Right lobe of liver (tissue), 6 donors: ENCODE results near the gene DSCAM. TPM values are rescaled to one million over a fixed set of nuclear protein-coding genes. Genes with fewer than 3 reads are reported as not detected.
A peak's percentile ranks its signal among the peaks of the same experiment; 100 is the strongest.

Source experiments
- ATAC-seq, 4 donors: fragments of 200-7000 bp; cut with Tn5 transposase; one replicate each; pipeline ENCODE4 v1.9.1; 2020; ENCODE audit warnings: mild to moderate bottlenecking in 4 of 4, moderate library complexity in 4 of 4
- DNase-seq, 3 donors: peaks; one replicate each; pipeline ENCODE4 v3.0.0-alpha.2; 2020
- H3K27ac ChIP-seq, 3 donors: fragments of 200-600 bp; one replicate each; pipeline ENCODE4 v1.8.0; 2022
- H3K27me3 ChIP-seq, 2 donors: fragments of 200-600 bp; one replicate each; pipeline ENCODE4 v1.8.0; 2022
- H3K36me3 ChIP-seq, 4 donors: fragments of 200-600 bp; sonication (generic) in 1 of 4; one replicate each; pipeline versions ENCODE4 v1.5.1 to v1.8.0; 2017 to 2022; ENCODE audit warnings: control low read depth in 1 of 4
- H3K4me1 ChIP-seq, 4 donors: fragments of 200-600 bp; sonication (generic) in 1 of 4; one replicate each; pipeline versions ENCODE4 v1.5.1 to v1.8.0; 2017 to 2022; ENCODE audit warnings: control low read depth in 1 of 4
- H3K4me3 ChIP-seq, 3 donors: fragments of 200-600 bp; one replicate each; pipeline ENCODE4 v1.8.0; 2022
- H3K9me3 ChIP-seq, 4 donors: fragments of 200-600 bp; sonication (generic) in 1 of 4; one replicate each; pipeline versions ENCODE4 v1.5.1 to v1.8.0; 2017 to 2022; ENCODE audit warnings: control low read depth in 1 of 4
- CTCF ChIP-seq, 4 donors: fragments of 200-600 bp in 3 of 4; fragments of 450-650 bp in 1 of 4; IDR thresholded peaks; one replicate each; pipeline versions ENCODE4 v1.5.1 to v1.8.0; 2016 to 2022; ENCODE audit warnings: antibody characterized with exemption in 4 of 4, mild to moderate bottlenecking in 2 of 4
- POLR2A ChIP-seq: fragments of 450-650 bp; IDR thresholded peaks from one replicate; pipeline ENCODE4 v1.6.1; 2017; ENCODE audit warnings: antibody characterized with exemption, mild to moderate bottlenecking
- WGBS: methylation state at CpG from one replicate; pipeline ENCODE4 v1.1.6; 2018; ENCODE audit warnings: low coverage, low lambda C conversion rate; ENCODE audit not compliant: insufficient coverage; ENCODE audit errors: missing lambda C conversion rate; 5-methylcytosine and 5-hydroxymethylcytosine counted together
- intact Hi-C, 2 donors: fragments of 100-400 bp; cut with DNase I; formaldehyde crosslinking; loops; one replicate each; pipeline versions ENCODE4 v1.11.2 to v1.14.1; 2022
- total RNA-seq, 6 experiments: library from RNA; depleted of rRNA in 2 of 6; stranded (reverse); fragments of >200 nt in 2 of 6; fragmentation: NEBNext Ultra II Directional in 3 of 6; extraction: Animal tissue kit (Norgen Biotek cat#: 25700) in 3 of 6; gene quantifications; one replicate each; pipeline versions ENCODE4 v1.1.0 to v1.2.4, GENCODE V29; 2016 to 2023
- donor health status: DM: no; HTN: yes; CAD: no.
- donor health status: DM: no; HTN: no; CAD: no.
- donor health status: DM: no; HTN: no; CAD: no.
- donor health status: DM: no; HTN: yes; CAD: no.
- donor health status: DM: no; HTN: yes; CAD: no.

The DSCAM gene
- total RNA-seq, 6 experiments from 2014 or later: 0.04 to 0.16 (median 0.06) TPM; not detected in 2

DNA sequence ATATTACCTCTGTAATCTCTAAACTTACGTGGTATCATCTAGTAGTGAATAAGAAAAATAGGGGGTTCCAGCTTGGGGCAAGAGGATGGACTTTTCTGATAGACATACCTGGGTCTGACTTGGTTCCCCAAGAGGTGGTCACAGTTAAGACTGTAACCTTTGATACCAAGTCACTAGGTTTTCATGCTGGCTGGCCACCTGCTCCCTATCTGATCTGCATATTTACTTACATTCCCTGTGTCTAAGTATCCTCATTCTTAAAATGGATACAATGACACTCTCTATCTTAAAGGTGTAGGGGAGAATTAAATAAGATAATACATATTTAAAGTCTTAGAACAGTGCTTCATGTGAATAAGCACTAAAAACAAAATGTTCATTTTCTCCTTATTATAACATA is 312.1 kb downstream of the DSCAM start:
- no peaks in the 10 kb centered on the region for H3K9me3 ChIP-seq
- WGBS: 71% methylated on average over 1 of the region's 1 CpG
- no peak for DNase-seq
- TF ChIP-seq POLR2A (no peak), CTCF (IDR thresholded peaks at IDR 0.05) (no peak)
- no peak overlapping the region for H3K27ac ChIP-seq
- no peaks in the 10 kb centered on the region for H3K4me1 ChIP-seq
- no peaks in the 10 kb centered on the region for H3K36me3 ChIP-seq
- H3K4me3 ChIP-seq: no peak overlapping the region
- intact Hi-C loops: no loop called here
- no peak for ATAC-seq
- H3K27me3 ChIP-seq: no peaks in the 10 kb centered on the region

DNA sequence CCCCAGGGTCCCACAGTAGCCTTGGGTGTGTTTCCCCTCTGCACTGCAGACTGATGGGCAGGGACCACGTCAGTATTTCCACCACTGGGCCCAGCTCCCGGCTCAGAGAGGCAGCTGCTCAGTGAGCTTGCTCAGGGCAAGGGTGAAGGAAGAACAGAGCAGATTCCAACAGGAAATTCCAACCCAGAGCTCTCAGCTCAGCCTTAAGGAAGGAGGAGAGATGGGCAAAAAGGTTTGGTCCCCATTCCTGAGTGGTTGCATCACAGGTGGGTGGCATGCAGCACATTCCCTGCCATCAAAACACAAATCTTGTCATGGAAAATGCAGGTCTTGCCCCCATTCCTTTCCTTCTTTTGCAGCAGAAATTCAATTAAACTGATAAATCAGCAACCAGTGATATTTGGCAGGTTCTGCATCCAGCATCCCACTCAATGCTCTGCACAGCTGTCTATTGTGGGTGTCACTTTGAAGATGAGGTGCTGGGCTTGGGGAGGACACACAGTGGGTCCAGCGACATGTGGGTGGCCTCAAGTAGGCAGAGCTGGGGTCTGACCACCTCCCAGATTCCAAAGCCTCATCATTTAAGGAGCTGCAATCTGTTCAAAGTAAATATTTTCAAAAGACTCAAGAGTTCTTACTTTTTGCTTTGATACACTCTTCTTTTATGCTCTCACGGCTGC is 315.4 kb downstream of the DSCAM start:
- DNase-seq (no peak), ATAC-seq (no peak)
- 16% methylated on average over 3 of the region's 4 CpGs for WGBS
- Histone ChIP-seq H3K4me1 (no peaks in the 10 kb centered on the region), H3K27ac (no peak overlapping the region), H3K36me3 (no peaks in the 10 kb centered on the region), H3K9me3 (no peaks in the 10 kb centered on the region), H3K27me3 (no peaks in the 10 kb centered on the region), H3K4me3 (no peak overlapping the region)
- intact Hi-C loops: no loop called here
- TF ChIP-seq CTCF (IDR thresholded peaks at IDR 0.05) (no peak), POLR2A (no peak)

DNA sequence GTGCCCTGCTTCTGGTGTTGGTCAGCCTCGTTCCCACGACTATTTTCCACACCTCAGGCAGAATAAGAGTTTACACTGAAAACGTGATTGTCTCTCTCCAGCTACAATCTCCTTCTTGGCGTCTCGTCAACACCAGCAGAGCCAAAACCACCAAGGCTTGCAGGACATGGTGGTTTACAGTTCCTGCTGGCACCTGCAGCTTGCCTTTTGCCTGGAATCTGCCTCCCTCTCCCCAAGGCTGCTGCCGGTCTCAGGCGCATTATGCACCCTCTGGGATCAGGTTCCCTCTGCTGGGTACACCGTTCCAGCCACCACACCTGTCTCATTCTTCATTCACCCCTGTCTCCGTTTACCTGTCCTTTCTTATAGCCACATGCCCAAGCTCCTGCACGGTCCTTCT is 315.9 kb downstream of the DSCAM start:
- DNase-seq: no peak
- ATAC-seq: no peak
- intact Hi-C loops: no loop called here
- Histone ChIP-seq H3K4me3 (no peak overlapping the region), H3K27me3 (no peaks in the 10 kb centered on the region), H3K27ac (no peak overlapping the region), H3K4me1 (no peaks in the 10 kb centered on the region), H3K36me3 (no peaks in the 10 kb centered on the region), H3K9me3 (no peaks in the 10 kb centered on the region)
- no peak for TF ChIP-seq CTCF (IDR thresholded peaks at IDR 0.05)
- no peak for TF ChIP-seq POLR2A
- 65% methylated on average over 9 of the region's 10 CpGs for WGBS

GRCh38 chr21:40517646-40518045 is 329.3 kb downstream of the DSCAM start:
- no peaks in the 10 kb centered on the region for H3K36me3 ChIP-seq
- H3K4me3 ChIP-seq: no peak overlapping the region
- no peaks in the 10 kb centered on the region for H3K9me3 ChIP-seq
- no peak overlapping the region for H3K27ac ChIP-seq
- TF ChIP-seq POLR2A: no peak
- TF ChIP-seq CTCF (IDR thresholded peaks at IDR 0.05): no peak
- H3K4me1 ChIP-seq: no peaks in the 10 kb centered on the region
- ATAC-seq (no peak), DNase-seq (no peak)
- intact Hi-C loops: no loop called here
- no peaks in the 10 kb centered on the region for H3K27me3 ChIP-seq

DNA sequence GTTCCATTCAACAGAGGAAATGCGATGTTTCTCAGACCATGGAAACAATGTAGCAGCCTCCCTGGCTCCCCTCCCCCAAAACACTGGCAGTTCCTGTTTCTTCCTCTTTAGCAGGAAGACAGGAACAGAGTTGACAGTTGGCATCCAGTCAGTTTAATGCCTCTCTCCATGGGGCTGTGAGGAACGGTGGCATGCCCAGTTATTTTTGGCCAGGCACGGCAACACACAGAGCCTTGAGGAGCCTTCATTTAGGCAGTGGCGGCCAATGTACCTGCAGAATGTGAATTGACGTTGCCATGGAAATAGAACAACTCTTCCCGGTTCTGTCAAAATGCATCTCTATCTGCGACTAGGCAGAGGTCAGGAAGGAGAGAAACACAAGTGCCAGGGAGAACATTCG is 330.6 kb downstream of the DSCAM start:
- no peaks in the 10 kb centered on the region for H3K36me3 ChIP-seq
- ATAC-seq (peak; percentile 38 to 58 (median 51)), DNase-seq (peak in 1 of 3 donors; percentile 33)
- H3K4me1 ChIP-seq: no peaks in the 10 kb centered on the region
- no peak overlapping the region for H3K27ac ChIP-seq
- TF ChIP-seq CTCF (IDR thresholded peaks at IDR 0.05) (no peak), POLR2A (no peak)
- no peaks in the 10 kb centered on the region for H3K9me3 ChIP-seq
- intact Hi-C loops: no loop called here
- no peak overlapping the region for H3K4me3 ChIP-seq
- 8% methylated on average over 8 of the region's 8 CpGs for WGBS
- H3K27me3 ChIP-seq: no peaks in the 10 kb centered on the region
